Measurements from ENCODE around the gene PRR29.

PRR29 gene

GRCh38 chr17:64016974-64017373 is 18.8 kb downstream of the PRR29 start:
- DNase-seq: no peak

- DNase-seq: no peak
Measured at GRCh38 chr17:64017381-64017980, 19.3 kb downstream of the PRR29 start.

GRCh38 chr17:64019551-64019961 is 21.4 kb downstream of the PRR29 start:
- DNase-seq: peak; percentile 25

GRCh38 chr17:64020056-64020766 is 22.1 kb downstream of the PRR29 start, which contains the start of gene ICAM2:
Gene ICAM2 (minus strand): TSS chr17:64020633. CDS start chr17:64006691, 13,942 bp downstream.
- peak; percentile 96 for DNase-seq

- no peak for DNase-seq
Measured at GRCh38 chr17:64022611-64023063, 24.5 kb downstream of the PRR29 start.

GRCh38 chr17:64024215-64024654 is 26.1 kb downstream of the PRR29 start:
- no peak for DNase-seq

- no peak for DNase-seq
Measured at GRCh38 chr17:64024781-64025731, 26.9 kb downstream of the PRR29 start.

- peak; percentile 95 for DNase-seq
Measured at GRCh38 chr17:64025732-64026294, 27.7 kb downstream of the PRR29 start.

- peak; percentile 72 for DNase-seq
Measured at GRCh38 chr17:64028874-64029464, 30.8 kb downstream of the PRR29 start.

- no peak for DNase-seq
Measured at GRCh38 chr17:64032081-64032480, 33.9 kb downstream of the PRR29 start.

GRCh38 chr17:64036198-64036922 is 38.2 kb downstream of the PRR29 start:
- no peak for DNase-seq

- no peak for DNase-seq
Measured at GRCh38 chr17:64037180-64037579, 39.0 kb downstream of the PRR29 start.

- DNase-seq: no peak
Measured at GRCh38 chr17:64037802-64038201, 39.7 kb downstream of the PRR29 start.

- no peak for DNase-seq
Measured at GRCh38 chr17:64038331-64039105, 40.4 kb downstream of the PRR29 start.

- no peak for DNase-seq
Measured at GRCh38 chr17:64039106-64039400, 40.9 kb downstream of the PRR29 start.

- no peak for DNase-seq
Measured at GRCh38 chr17:64040206-64040605, 42.1 kb downstream of the PRR29 start.

GRCh38 chr17:64041912-64042311 is 43.8 kb downstream of the PRR29 start:
- no peak for DNase-seq

GRCh38 chr17:64042700-64043485 is 44.7 kb downstream of the PRR29 start:
- no peak for DNase-seq

GRCh38 chr17:64045176-64045575 is 47.0 kb downstream of the PRR29 start:
- DNase-seq: no peak

GRCh38 chr17:64048805-64049204 is 50.7 kb downstream of the PRR29 start:
- no peak for DNase-seq
